PFSK-1 (cell line): ENCODE measurements around the gene WWC2.

Source experiments
- FOXP2 ChIP-seq: optimal IDR thresholded peaks from 2 replicates; pipeline ENCODE3; 2011; ENCODE audit warnings: borderline replicate concordance, control low read depth, inconsistent platforms; ENCODE audit not compliant: insufficient read depth; ENCODE audit errors: extremely low read length, extremely low read depth
- POLR2AphosphoS5 ChIP-seq: IDR thresholded peaks from 2 replicates; pipeline ENCODE4 v1.6.1; 2012; ENCODE audit warnings: low read depth, mild to moderate bottlenecking, control low read depth, low read length, moderate library complexity
- SIN3A ChIP-seq: IDR thresholded peaks from 2 replicates; pipeline ENCODE4 v1.6.1; 2012; ENCODE audit warnings: mild to moderate bottlenecking, low read length, moderate library complexity, borderline replicate concordance; ENCODE audit not compliant: insufficient read depth
- TAF1 ChIP-seq: IDR thresholded peaks from 2 replicates; pipeline ENCODE4 v1.6.1; 2012; ENCODE audit warnings: low read length, control low read depth, borderline replicate concordance; ENCODE audit not compliant: insufficient read depth
- TF ChIP-seq, protein P1 (sequence below), 2 experiments: IDR thresholded peaks; 2 replicates each; pipeline versions ENCODE4 v1.6.1 to v1.8.0; 2011 to 2012; ENCODE audit warnings: low read depth in 2 of 2, low read length in 2 of 2, control low read depth in 1 of 2, inconsistent platforms in 1 of 2, mild to moderate bottlenecking in 1 of 2, moderate library complexity in 1 of 2; ENCODE audit not compliant: insufficient read depth in 1 of 2

Gene WWC2

DNA sequence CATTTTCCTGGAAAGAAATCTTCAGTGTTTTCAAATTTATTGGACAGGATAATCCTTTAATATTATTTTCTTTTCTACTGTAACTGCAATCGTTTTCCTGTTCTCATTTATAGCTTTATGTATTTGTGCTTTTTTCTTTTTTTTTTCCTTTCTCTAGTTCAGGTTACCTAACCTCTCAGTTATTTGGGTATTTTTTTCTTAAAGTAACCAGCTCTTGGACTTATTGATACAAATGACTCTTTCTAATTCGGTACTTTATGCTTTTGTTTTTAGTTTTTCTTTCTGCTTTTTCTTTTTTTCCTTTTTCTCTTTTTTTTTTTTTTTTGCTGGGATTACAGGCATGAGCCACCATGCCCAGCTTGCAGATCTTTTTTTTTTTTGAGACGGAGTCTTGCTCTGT, 25.2 kb downstream of the WWC2 start:
- TF ChIP-seq FOXP2 (no peak), POLR2AphosphoS5 (no peak), TAF1 (no peak), SIN3A (no peak)
- TF ChIP-seq, protein P1, sequence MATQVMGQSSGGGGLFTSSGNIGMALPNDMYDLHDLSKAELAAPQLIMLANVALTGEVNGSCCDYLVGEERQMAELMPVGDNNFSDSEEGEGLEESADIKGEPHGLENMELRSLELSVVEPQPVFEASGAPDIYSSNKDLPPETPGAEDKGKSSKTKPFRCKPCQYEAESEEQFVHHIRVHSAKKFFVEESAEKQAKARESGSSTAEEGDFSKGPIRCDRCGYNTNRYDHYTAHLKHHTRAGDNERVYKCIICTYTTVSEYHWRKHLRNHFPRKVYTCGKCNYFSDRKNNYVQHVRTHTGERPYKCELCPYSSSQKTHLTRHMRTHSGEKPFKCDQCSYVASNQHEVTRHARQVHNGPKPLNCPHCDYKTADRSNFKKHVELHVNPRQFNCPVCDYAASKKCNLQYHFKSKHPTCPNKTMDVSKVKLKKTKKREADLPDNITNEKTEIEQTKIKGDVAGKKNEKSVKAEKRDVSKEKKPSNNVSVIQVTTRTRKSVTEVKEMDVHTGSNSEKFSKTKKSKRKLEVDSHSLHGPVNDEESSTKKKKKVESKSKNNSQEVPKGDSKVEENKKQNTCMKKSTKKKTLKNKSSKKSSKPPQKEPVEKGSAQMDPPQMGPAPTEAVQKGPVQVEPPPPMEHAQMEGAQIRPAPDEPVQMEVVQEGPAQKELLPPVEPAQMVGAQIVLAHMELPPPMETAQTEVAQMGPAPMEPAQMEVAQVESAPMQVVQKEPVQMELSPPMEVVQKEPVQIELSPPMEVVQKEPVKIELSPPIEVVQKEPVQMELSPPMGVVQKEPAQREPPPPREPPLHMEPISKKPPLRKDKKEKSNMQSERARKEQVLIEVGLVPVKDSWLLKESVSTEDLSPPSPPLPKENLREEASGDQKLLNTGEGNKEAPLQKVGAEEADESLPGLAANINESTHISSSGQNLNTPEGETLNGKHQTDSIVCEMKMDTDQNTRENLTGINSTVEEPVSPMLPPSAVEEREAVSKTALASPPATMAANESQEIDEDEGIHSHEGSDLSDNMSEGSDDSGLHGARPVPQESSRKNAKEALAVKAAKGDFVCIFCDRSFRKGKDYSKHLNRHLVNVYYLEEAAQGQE (IDR thresholded peaks at IDR 0.05; ENCODE audit: insufficient read depth in 1 of 2, low read depth in 2 of 2, low read length in 2 of 2) = no peak

DNA sequence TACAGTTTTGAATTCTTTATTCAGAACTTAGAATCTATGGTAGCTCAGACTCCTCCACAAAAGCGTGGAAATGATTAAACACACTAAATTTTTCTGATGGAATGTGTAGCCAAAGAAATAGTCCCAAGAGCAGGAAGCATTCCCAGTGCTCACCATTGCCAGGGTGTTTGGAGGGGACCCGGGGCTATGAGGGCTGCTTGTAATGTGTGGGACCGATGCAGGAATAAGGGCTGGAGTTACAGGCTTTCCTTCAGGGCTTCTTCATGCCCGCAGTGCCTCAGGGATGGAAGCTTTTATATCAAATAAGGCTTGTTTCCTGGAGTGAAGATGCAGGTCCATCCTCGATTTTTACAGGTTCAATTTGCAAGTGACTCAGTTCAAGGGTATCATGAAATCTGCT, 25.8 kb downstream of the WWC2 start:
- TF ChIP-seq TAF1 = no peak
- TF ChIP-seq SIN3A = no peak
- no peak for TF ChIP-seq POLR2AphosphoS5
- TF ChIP-seq, protein P1 (IDR thresholded peaks at IDR 0.05; ENCODE audit: insufficient read depth in 1 of 2, low read depth in 2 of 2, low read length in 2 of 2) = no peak
- TF ChIP-seq FOXP2 = no peak

DNA sequence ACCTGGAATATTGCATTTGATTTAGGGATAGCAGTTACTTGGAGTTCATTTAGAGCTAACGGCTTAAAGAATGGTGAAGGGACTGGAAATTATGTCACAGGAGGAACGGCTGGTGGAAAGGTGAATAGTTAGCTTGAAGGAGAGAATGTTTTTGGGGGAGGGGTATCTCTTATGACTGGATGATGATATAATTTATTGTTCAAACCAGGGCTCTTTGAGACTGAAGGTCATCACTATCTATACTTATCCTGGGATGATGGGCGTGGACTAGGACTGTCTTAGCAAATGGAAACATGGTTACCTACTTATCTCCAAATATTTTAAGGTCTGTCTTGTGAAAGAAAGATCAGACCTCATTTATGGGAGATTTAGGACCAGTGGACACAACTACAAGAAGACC, 30.1 kb downstream of the WWC2 start:
- TF ChIP-seq SIN3A (no peak), FOXP2 (no peak), POLR2AphosphoS5 (no peak), TAF1 (no peak)
- TF ChIP-seq, protein P1 (IDR thresholded peaks at IDR 0.05; ENCODE audit: insufficient read depth in 1 of 2, low read depth in 2 of 2, low read length in 2 of 2) = no peak

DNA sequence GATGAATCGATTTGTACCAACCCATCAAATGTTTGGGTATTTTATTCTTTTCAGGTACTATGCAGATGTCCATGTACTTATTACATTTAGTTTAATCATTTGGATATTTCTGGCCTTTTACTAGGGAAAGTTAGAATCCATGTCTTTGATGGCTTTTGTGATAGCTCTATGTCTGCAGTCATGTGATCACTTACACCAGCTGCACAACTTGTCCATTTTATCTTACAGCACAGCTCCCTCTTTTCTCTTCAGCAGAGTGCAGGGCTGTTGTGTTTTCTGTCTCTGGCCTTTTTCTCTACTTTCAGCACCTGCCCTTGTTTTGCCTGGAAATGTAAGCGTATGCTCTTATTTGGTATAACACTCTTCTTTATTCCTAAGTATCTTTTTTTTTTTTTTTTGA, 30.6 kb downstream of the WWC2 start:
- no peak for TF ChIP-seq POLR2AphosphoS5

DNA sequence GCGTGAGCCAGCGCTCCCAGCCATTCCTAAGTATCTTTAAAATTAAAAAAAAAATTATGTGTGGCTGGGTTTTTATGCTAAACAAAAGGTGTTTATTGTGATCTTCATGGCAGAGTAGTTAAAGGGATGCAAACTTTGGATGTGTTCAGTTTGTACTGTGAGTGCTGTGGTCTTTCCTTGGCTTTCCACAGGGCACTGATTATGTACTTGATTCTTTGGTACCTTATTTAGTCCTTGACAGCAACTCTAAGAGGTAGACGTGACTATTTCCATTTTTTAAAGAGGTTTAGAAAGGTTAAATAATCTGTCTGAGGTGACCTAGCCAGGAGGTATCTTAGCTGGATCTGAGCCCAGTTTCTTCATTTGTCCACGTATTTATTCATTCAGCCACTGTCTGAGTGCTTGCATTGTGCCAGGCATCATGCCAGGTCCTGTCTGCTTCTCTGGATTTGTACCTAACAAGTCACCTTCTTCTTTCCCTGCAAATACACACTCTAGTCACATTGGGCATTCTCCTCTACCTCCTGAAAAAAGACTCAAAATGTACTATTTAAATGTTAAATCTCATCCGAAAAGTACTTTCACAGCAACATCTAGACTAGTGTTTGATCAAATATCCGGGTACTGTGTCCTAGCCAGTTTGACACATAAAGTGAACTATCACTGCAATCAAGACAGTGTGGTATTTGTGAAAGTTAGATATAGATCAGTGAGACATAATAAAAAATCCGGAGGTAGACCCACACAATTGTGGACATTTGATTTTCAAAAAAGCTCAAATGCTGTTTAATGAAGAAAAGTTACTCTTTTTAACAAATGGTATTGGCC, 31.5 kb downstream of the WWC2 start:
- no peak for TF ChIP-seq SIN3A
- TF ChIP-seq POLR2AphosphoS5 = no peak
- no peak for TF ChIP-seq TAF1

DNA sequence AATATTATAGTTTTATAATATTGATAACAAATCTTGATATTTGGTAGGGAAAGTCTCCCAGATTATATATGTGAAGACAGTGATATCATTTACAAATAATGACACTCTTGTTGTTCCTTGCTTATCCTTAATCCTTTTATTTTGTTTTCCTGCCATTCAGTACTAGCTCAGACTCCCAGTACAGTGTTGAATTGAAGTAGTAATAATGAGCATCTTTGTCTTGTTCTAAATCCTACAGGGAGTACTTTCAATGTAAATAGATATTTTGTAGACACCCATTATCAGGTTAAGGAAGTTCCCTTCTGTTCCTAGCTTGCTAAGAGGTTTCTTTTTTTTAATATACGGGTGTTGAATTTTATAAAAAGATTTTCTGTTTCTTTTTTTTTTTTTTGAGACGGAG, 33.0 kb downstream of the WWC2 start:
- TF ChIP-seq FOXP2 = no peak
- no peak for TF ChIP-seq TAF1
- no peak for TF ChIP-seq SIN3A
- TF ChIP-seq, protein P1 (IDR thresholded peaks at IDR 0.05; ENCODE audit: insufficient read depth in 1 of 2, low read depth in 2 of 2, low read length in 2 of 2) = no peak
- no peak for TF ChIP-seq POLR2AphosphoS5
